ENCODE data around the gene HOXA3. TPM values are rescaled to one million over a fixed set of nuclear protein-coding genes. Genes with fewer than 3 reads are reported as not detected.

The HOXA3 gene
- total RNA-seq, 1 experiment from 2014 or later, result 22.6 TPM

- H3K36me3 Mint-ChIP-seq (ENCODE audit: insufficient read depth, unreplicated experiment), result peaks cover 30% of the 10 kb centered on the region
- no peaks in the 10 kb centered on the region for H3K27me3 Mint-ChIP-seq (ENCODE audit: insufficient read depth, unreplicated experiment)
- ChIA-PET CTCF (no interaction called here), POLR2A (interaction anchor here (1.1 kb wide), 1 partner anchor 10 kb away, joined by 3 read pairs; no protein-coding TSS in a partner anchor)
- TF ChIP-seq CTCF (IDR thresholded peaks at IDR 0.05; ENCODE audit: insufficient read depth in 1 of 2, low read depth in 1 of 2, low read length in 1 of 2, severe bottlenecking in 1 of 2, unreplicated experiment in 1 of 2), result no peak
- H3K4me3 ChIP-seq (ENCODE audit: low read depth, low read length), result no peak overlapping the region
- H3K9me3 Mint-ChIP-seq (ENCODE audit: unreplicated experiment), result no peaks in the 10 kb centered on the region
- peak overlapping the region; percentile 92 for H3K4me3 Mint-ChIP-seq (ENCODE audit: unreplicated experiment)
- peak overlapping the region; percentile 95 for H3K27ac Mint-ChIP-seq (ENCODE audit: unreplicated experiment)
- H3K27me3 ChIP-seq (replicated peaks; ENCODE audit: control insufficient read depth, insufficient read depth, low read length), result no peaks in the 10 kb centered on the region
- peaks cover 47% of the 10 kb centered on the region for H3K4me1 ChIP-seq
- no peak for DNase-seq
- intact Hi-C loops (cut with micrococcal nuclease; ENCODE audit: unreplicated experiment), result loop anchor here (5.0 kb wide), 1 partner anchor 177 kb away; no protein-coding TSS in a partner anchor
- H3K36me3 ChIP-seq (ENCODE audit: control insufficient read depth, insufficient read depth, low read length), result no peaks in the 10 kb centered on the region
- no TSS peak for BruUV-seq (replicated peaks)
- no peaks in the 10 kb centered on the region for H3K9me3 ChIP-seq
- peaks cover 38% of the 10 kb centered on the region for H3K4me1 Mint-ChIP-seq (ENCODE audit: low read depth, unreplicated experiment)
Observed at GRCh38 chr7:27124096-27124901, 28.1 kb downstream of the HOXA3 start.

GRCh38 chr7:27123477-27124053 is 28.8 kb downstream of the HOXA3 start:
- H3K4me3 Mint-ChIP-seq (ENCODE audit: unreplicated experiment), result peak overlapping the region; percentile 92
- intact Hi-C loops (cut with micrococcal nuclease; ENCODE audit: unreplicated experiment), result loop anchor here (1.0 to 5.0 kb wide), 2 partner anchors 8 to 176 kb away; no protein-coding TSS in a partner anchor

More at GRCh38 chr7:27123477-27124053, 28.8 kb downstream of the HOXA3 start:
- Mint-ChIP-seq H3K4me1 (ENCODE audit: low read depth, unreplicated experiment) (peaks cover 38% of the 10 kb centered on the region), H3K9me3 (ENCODE audit: unreplicated experiment) (no peaks in the 10 kb centered on the region), H3K27ac (ENCODE audit: unreplicated experiment) (peak overlapping the region; percentile 95), H3K36me3 (ENCODE audit: insufficient read depth, unreplicated experiment) (peaks cover 38% of the 10 kb centered on the region), H3K27me3 (ENCODE audit: insufficient read depth, unreplicated experiment) (no peaks in the 10 kb centered on the region)
- Histone ChIP-seq H3K36me3 (ENCODE audit: control insufficient read depth, insufficient read depth, low read length) (no peaks in the 10 kb centered on the region), H3K9me3 (no peaks in the 10 kb centered on the region), H3K4me3 (ENCODE audit: low read depth, low read length) (peak overlapping the region; percentile 60), H3K4me1 (peaks cover 51% of the 10 kb centered on the region), H3K27me3 (replicated peaks; ENCODE audit: control insufficient read depth, insufficient read depth, low read length) (no peaks in the 10 kb centered on the region)
- ChIA-PET CTCF (no interaction called here), POLR2A (no interaction called here)
- BruUV-seq (replicated peaks), result no TSS peak
- TF ChIP-seq CTCF (IDR thresholded peaks at IDR 0.05; ENCODE audit: insufficient read depth in 1 of 2, low read depth in 1 of 2, low read length in 1 of 2, severe bottlenecking in 1 of 2, unreplicated experiment in 1 of 2), result no peak
- no peak for DNase-seq
